ENCODE measurements around the gene NR3C2. TPM values are rescaled to one million over a fixed set of nuclear protein-coding genes. Genes with fewer than 3 reads are reported as not detected.

NR3C2 gene
- total RNA-seq, 1 donor from 2014 or later, result 2.5 TPM

DNA sequence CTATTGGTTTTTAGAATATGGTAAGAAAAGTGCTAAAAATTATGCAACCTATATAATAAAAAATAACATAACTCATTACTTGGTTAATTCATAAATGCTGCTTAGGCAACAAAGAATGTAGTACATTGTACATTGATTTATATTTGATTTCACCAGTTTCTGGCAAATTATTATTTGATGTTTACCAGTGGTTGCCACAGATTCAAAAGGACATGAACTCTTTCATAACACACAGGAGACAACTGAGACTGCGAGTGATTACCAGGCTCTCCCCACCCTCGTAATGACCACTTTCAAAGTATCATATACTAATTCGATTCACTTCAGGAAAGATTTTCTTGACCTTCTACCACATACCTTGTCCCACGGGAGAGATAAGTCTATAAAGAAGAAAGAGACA lies 158.5 kb downstream of the NR3C2 start:
- Mint-ChIP-seq H3K9me3 (ENCODE audit: unreplicated experiment) (no peaks in the 10 kb centered on the region), H3K4me1 (ENCODE audit: low read depth, unreplicated experiment) (no peaks in the 10 kb centered on the region), H3K4me3 (ENCODE audit: unreplicated experiment) (no peak overlapping the region), H3K36me3 (ENCODE audit: low read depth, unreplicated experiment) (no peaks in the 10 kb centered on the region), H3K27ac (ENCODE audit: unreplicated experiment) (no peak overlapping the region), H3K27me3 (ENCODE audit: low read depth, unreplicated experiment) (peaks cover 3% of the 10 kb centered on the region)
- Histone ChIP-seq H2AFZ (ENCODE audit: low read depth, low read length) (no peak overlapping the region), H3K4me1 (ENCODE audit: insufficient read depth, low read length) (no peaks in the 10 kb centered on the region), H3K79me2 (ENCODE audit: insufficient read depth, low read length) (no peaks in the 10 kb centered on the region), H4K20me1 (ENCODE audit: insufficient read depth, low read length) (no peaks in the 10 kb centered on the region), H3K4me3 (ENCODE audit: insufficient read depth, low read depth, low read length) (no peak overlapping the region), H3K27me3 (ENCODE audit: insufficient read depth, low read length) (no peaks in the 10 kb centered on the region), H3K9me3 (ENCODE audit: insufficient read depth, low read depth, low read length) (no peaks in the 10 kb centered on the region), H3K36me3 (ENCODE audit: insufficient read depth, low read length) (no peaks in the 10 kb centered on the region), H3K4me2 (ENCODE audit: low read length) (no peak overlapping the region), H3K9ac (ENCODE audit: low read length) (no peak overlapping the region), H3K27ac (ENCODE audit: low read depth, low read length) (no peak overlapping the region)
- DNase-seq (ENCODE audit: low read depth) (no peak), FAIRE-seq (no peak)
- TF ChIP-seq EZH2 (IDR thresholded peaks at IDR 0.05; ENCODE audit: insufficient read depth, low read length), result no peak
- TF ChIP-seq, protein P1, sequence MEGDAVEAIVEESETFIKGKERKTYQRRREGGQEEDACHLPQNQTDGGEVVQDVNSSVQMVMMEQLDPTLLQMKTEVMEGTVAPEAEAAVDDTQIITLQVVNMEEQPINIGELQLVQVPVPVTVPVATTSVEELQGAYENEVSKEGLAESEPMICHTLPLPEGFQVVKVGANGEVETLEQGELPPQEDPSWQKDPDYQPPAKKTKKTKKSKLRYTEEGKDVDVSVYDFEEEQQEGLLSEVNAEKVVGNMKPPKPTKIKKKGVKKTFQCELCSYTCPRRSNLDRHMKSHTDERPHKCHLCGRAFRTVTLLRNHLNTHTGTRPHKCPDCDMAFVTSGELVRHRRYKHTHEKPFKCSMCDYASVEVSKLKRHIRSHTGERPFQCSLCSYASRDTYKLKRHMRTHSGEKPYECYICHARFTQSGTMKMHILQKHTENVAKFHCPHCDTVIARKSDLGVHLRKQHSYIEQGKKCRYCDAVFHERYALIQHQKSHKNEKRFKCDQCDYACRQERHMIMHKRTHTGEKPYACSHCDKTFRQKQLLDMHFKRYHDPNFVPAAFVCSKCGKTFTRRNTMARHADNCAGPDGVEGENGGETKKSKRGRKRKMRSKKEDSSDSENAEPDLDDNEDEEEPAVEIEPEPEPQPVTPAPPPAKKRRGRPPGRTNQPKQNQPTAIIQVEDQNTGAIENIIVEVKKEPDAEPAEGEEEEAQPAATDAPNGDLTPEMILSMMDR (IDR thresholded peaks at IDR 0.05; ENCODE audit: insufficient read depth, low read depth, low read length), result no peak

DNA sequence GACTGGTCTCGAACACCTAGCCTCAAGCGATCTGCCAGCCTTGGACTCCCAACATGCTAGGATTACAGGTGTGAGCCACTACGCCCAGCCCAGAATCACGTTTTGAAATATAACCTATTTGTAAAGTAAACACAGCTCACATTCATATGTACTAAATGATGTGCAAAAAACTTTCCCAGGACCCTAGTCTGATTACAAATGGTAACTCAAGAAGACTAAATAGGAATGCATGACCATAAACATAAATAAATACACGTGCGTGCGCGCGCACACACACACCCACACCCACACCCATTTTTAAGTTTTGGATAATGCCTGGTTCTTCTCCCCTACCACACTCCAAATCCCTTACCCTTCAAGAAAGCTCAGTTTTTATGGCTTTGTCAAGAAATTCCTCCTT lies 163.9 kb downstream of the NR3C2 start:
- H3K4me3 Mint-ChIP-seq (ENCODE audit: unreplicated experiment), result no peak overlapping the region
- H3K4me1 ChIP-seq (ENCODE audit: insufficient read depth, low read length), result no peaks in the 10 kb centered on the region
- H3K4me3 ChIP-seq (ENCODE audit: insufficient read depth, low read depth, low read length), result no peak overlapping the region

DNA sequence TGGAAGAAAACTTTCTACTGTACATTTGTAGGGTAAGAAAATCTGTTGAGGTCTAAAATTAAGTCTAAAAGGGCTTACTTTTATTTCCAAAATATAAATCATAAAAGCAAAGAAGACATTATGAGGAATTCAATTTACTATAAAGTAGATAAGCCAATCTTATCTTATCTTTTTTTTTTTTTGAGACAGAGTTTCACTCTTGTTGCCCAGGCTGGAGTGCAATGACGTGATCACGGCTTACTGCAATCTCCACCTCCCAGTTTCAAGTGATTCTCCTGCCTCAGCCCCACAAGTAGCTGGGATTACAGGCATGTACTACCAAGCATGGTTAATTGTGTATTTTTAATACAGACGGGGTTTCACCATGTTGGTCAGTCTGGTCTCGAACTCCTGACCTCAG lies 166.9 kb downstream of the NR3C2 start:
- Histone ChIP-seq H3K4me2 (ENCODE audit: low read length) (no peak overlapping the region), H2AFZ (ENCODE audit: low read depth, low read length) (no peak overlapping the region), H3K79me2 (ENCODE audit: insufficient read depth, low read length) (no peaks in the 10 kb centered on the region), H3K9me3 (ENCODE audit: insufficient read depth, low read depth, low read length) (no peaks in the 10 kb centered on the region), H3K4me3 (ENCODE audit: insufficient read depth, low read depth, low read length) (no peak overlapping the region), H3K36me3 (ENCODE audit: insufficient read depth, low read length) (no peaks in the 10 kb centered on the region), H3K9ac (ENCODE audit: low read length) (no peak overlapping the region), H3K4me1 (ENCODE audit: insufficient read depth, low read length) (no peaks in the 10 kb centered on the region), H4K20me1 (ENCODE audit: insufficient read depth, low read length) (no peaks in the 10 kb centered on the region), H3K27me3 (ENCODE audit: insufficient read depth, low read length) (no peaks in the 10 kb centered on the region), H3K27ac (ENCODE audit: low read depth, low read length) (no peak overlapping the region)
- no peak overlapping the region for H3K4me3 Mint-ChIP-seq (ENCODE audit: unreplicated experiment)
- H3K27ac Mint-ChIP-seq (ENCODE audit: unreplicated experiment), result no peak overlapping the region
- H3K27me3 Mint-ChIP-seq (ENCODE audit: low read depth, unreplicated experiment), result no peaks in the 10 kb centered on the region
- DNase-seq (ENCODE audit: low read depth) (no peak), FAIRE-seq (no peak)
- H3K9me3 Mint-ChIP-seq (ENCODE audit: unreplicated experiment), result no peaks in the 10 kb centered on the region
- peaks cover 10% of the 10 kb centered on the region for H3K4me1 Mint-ChIP-seq (ENCODE audit: low read depth, unreplicated experiment)
- H3K36me3 Mint-ChIP-seq (ENCODE audit: low read depth, unreplicated experiment), result no peaks in the 10 kb centered on the region
- TF ChIP-seq, protein P1 (IDR thresholded peaks at IDR 0.05; ENCODE audit: insufficient read depth, low read depth, low read length), result no peak
- no peak for TF ChIP-seq EZH2 (IDR thresholded peaks at IDR 0.05; ENCODE audit: insufficient read depth, low read length)

More for the DNA sequence above, 163.9 kb downstream of the NR3C2 start:
- Histone ChIP-seq H3K4me2 (ENCODE audit: low read length) (no peak overlapping the region), H3K9ac (ENCODE audit: low read length) (no peak overlapping the region), H3K36me3 (ENCODE audit: insufficient read depth, low read length) (no peaks in the 10 kb centered on the region), H4K20me1 (ENCODE audit: insufficient read depth, low read length) (no peaks in the 10 kb centered on the region), H3K9me3 (ENCODE audit: insufficient read depth, low read depth, low read length) (no peaks in the 10 kb centered on the region), H3K79me2 (ENCODE audit: insufficient read depth, low read length) (no peaks in the 10 kb centered on the region), H3K27me3 (ENCODE audit: insufficient read depth, low read length) (no peaks in the 10 kb centered on the region), H3K27ac (ENCODE audit: low read depth, low read length) (no peak overlapping the region), H2AFZ (ENCODE audit: low read depth, low read length) (no peak overlapping the region)
- TF ChIP-seq, protein P1 (IDR thresholded peaks at IDR 0.05; ENCODE audit: insufficient read depth, low read depth, low read length), result no peak
- no peak for TF ChIP-seq EZH2 (IDR thresholded peaks at IDR 0.05; ENCODE audit: insufficient read depth, low read length)
- FAIRE-seq, result no peak
- no peak overlapping the region for H3K27ac Mint-ChIP-seq (ENCODE audit: unreplicated experiment)
- no peak for DNase-seq (ENCODE audit: low read depth)
- H3K36me3 Mint-ChIP-seq (ENCODE audit: low read depth, unreplicated experiment), result no peaks in the 10 kb centered on the region
- H3K4me1 Mint-ChIP-seq (ENCODE audit: low read depth, unreplicated experiment), result peaks cover 3% of the 10 kb centered on the region
- no peaks in the 10 kb centered on the region for H3K9me3 Mint-ChIP-seq (ENCODE audit: unreplicated experiment)
- H3K27me3 Mint-ChIP-seq (ENCODE audit: low read depth, unreplicated experiment), result no peaks in the 10 kb centered on the region
